GM18511 (cell line): ENCODE results near the gene TNFRSF12A.
"Not testable (repeated sequence)": the region's sequence is repeated elsewhere in the genome, so short reads cannot be mapped to it uniquely, and the experiment has no call there.

Experiments
- ATAC-seq: cut with Tn5 transposase; IDR thresholded peaks from one replicate; pipeline ENCODE4 v1.9.1; 2021; ENCODE audit warnings: mild to moderate bottlenecking, moderate library complexity; ENCODE audit not compliant: unreplicated experiment

Gene TNFRSF12A

DNA sequence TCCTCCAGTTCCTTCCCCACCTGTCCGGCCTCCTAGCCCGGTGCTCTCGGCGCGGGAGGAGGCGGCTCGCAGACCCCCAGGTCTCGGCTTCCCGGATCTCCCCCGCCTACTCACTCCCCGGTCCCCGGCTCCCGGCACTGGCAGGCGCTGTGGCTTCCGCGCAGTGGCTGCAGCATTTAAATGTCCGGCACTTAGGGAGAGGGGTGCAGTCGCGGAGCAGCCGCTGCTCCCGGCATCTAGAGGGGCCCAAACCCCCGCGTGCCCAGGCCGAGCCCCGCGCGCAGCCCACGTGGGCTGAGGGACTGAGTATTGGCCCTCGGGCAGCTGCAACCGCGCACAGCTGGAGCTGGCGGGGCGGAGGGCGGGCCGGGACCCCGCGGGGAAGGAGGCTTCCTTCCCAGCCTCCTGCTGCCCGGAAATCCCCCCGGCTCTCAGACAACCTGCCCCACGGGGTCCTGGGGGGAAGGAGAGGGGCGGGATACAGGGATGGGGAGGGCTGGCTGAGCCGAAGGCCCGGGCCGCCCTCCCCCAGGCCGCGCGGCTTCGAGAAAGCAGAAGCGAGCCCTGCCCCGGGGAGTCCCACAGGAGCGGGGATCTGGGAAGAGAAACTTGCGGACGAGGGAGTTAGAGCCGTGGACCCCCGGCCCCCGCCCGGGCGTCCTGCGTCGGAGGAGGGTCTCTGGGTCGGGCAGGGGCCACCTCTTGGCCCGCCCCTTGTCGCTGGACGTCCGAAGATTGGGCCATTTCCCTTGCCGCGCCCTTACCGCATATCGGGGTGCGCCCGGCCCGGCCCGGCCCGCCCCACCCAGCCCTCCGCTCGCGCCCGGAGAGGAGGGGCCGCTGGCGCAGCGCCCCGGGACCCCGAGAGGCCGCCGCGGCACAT, 25.8 kb downstream of the TNFRSF12A start, which contains the start of gene MMP25:
Gene MMP25 (plus strand): TSS at position 804 of the 883 bp plus-strand sequence. CDS start 357 bp downstream, outside the sequence.
- ATAC-seq: no peak

- no peak for ATAC-seq
Measured at GRCh38 chr16:3046641-3047386, 26.6 kb downstream of the TNFRSF12A start.

DNA sequence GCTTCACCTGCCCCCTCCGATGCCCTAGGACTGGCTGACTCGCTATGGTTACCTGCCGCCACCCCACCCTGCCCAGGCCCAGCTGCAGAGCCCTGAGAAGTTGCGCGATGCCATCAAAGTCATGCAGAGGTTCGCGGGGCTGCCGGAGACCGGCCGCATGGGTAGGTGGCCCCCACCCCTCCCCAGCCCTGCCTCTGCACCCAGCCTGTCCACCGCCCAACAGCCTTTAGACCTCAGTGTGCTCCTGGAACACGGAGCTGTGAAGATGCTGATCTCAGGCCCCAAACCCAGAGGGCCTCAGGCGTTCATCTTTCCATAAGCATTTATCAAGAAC, 27.2 kb downstream of the TNFRSF12A start:
- no peak for ATAC-seq

- ATAC-seq: no peak
Measured at GRCh38 chr16:3049921-3050481, 29.8 kb downstream of the TNFRSF12A start.

DNA sequence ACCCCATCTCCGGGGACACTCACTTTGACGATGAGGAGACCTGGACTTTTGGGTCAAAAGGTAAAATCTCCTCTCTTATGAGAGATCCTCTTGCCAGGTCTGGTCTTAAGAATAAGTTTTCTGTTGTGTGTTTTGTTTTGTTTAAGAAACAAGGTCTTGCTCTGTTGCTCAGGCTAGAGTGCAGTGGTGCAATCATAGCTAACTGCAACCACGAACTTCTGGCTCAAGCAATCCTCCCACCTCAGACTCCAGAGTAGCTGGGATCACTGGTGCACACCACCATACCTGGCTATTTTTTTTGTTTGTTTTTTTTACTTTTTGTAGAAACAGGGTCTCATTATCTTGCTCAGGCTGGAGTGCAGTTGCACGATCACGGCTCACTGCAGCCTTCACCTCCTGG, 30.3 kb downstream of the TNFRSF12A start:
- ATAC-seq: no peak

DNA sequence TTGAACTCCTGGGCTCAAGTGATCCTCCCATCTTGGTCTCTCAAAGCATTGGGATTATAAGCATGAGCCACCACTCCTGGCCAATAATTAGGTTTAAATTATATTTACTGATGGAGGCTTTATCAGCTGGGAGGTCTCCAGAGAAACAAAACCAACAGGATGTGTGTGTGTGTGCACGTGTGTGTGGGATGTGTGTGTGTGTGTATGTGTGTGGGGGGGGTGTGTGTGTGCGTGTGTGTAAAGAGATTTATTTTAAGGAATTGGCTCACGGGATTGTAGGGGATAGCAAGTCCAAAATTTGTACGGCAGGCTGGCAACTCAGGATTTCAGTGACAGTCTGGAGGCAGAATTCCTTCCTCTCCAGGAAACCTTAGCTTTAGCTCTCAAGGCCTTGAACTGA, 30.8 kb downstream of the TNFRSF12A start:
- ATAC-seq: no peak

GRCh38 chr16:3051494-3051893, 31.3 kb downstream of the TNFRSF12A start:
- no peak for ATAC-seq

- not testable (repeated sequence) for ATAC-seq
Measured at GRCh38 chr16:3052571-3053329, 32.6 kb downstream of the TNFRSF12A start.

DNA sequence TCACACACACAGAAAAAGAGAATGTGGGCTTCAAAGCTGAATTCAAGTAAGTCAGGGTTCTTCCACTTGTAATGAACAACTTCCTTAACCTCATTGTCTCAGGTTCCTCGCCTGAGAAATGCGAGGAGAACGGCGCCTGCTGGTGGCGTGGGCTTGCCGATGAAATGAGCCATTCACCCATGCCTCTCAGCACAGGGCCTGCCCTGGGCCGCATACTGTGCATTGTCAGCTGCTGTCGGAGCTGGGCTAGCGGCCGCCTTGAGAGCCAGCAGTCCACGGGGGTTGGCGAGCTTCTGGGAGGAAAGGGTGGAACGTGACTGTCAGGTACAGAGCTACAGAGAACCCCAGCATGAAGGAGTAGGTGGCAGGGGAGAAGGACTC, 33.2 kb downstream of the TNFRSF12A start:
- ATAC-seq: not testable (repeated sequence)

DNA sequence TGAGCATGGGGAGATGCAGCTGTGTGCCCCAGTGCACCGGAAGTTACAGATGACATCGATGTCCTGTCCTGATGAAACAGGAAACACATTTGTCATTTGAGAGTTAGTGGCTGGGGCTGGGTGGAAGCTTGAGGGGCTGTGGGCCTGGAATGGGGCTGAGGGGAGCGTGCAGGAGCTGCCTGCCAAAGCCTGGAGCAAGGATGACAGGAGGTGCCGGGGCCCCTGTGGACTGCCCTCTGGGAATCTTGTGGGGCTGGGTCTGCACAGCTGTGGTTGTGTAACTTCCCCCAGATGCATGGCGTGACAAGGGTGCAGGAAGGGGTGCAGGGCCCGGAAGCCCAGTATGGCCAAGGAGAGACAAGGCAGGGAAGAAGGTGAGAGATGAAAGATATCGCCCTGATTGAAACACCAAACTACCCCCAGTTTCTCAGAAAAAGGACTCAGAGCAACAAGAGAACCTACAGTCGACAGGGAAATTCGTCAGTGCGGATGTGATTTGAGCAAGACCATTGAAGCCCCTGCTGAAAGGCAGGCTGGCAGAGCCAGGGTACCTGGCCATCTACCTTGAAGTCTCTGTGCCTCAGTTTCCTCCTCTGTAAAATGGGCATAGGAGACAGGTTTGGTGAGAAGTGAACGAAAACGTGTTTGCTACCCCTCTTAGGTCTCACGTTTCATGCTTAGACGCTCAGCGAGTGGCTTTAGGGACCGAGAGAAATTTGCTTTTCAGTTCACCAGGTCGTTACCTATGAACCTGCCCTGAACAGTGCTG, 35.0 kb downstream of the TNFRSF12A start:
- no peak for ATAC-seq

DNA sequence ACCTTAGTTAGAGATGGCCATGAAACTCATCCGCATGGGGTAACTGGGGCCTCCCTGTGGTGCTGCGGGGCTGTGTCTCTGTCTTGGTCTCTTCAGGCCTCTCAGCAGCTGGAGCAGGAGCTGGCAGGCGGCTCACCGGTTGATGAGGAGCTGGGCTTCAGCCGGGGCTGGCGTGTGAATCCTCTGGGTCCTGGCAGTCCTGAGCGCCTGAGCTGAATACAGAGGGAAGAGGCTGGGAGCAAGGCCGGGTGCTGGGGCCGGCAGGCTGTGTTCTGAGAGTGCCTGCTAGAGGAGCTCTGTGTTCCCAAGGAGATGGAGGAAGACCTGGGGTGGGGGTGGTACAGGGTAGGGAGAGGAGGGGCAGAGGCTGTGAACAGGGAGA, 35.6 kb downstream of the TNFRSF12A start:
- ATAC-seq: not testable (repeated sequence)

GRCh38 chr16:3056336-3057180, 36.4 kb downstream of the TNFRSF12A start:
- ATAC-seq: no peak

GRCh38 chr16:3057181-3058138, 37.3 kb downstream of the TNFRSF12A start:
- ATAC-seq: no peak

GRCh38 chr16:3058139-3059030, 38.2 kb downstream of the TNFRSF12A start:
- ATAC-seq: peak; percentile 57

- peak; percentile 85 for ATAC-seq
Measured at GRCh38 chr16:3059041-3059722, 39.0 kb downstream of the TNFRSF12A start.

GRCh38 chr16:3059723-3060242, 39.6 kb downstream of the TNFRSF12A start:
- ATAC-seq: no peak
